ENCODE measurements around the gene XPO6.

The XPO6 gene

DNA sequence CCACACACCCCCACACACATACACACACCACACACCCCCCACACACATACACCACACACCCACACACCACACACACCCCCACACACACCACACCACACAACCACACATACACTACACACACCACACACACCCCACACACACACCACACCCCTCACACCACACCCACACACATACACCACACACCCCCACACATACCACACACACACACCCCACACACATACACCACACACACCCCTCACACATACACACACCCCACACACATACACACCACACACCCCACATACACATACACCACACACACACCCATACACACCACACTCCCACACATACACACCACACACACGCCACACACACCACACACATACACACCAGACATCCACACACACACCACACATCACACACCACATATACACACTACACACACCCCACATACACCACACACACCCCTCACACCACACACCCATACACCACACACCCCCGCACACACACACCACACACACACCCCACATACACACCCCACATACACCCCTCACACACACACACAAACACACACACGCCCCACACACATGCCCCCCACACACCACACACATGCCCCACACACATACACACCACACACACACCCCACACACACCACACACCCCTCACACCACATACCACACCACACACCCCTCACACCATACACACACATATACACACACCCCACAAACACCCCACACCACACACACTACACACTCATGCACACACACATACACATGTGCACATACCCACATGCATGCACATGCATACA, 122.4 kb downstream of the XPO6 start:
- DNase-seq = no peak

DNA sequence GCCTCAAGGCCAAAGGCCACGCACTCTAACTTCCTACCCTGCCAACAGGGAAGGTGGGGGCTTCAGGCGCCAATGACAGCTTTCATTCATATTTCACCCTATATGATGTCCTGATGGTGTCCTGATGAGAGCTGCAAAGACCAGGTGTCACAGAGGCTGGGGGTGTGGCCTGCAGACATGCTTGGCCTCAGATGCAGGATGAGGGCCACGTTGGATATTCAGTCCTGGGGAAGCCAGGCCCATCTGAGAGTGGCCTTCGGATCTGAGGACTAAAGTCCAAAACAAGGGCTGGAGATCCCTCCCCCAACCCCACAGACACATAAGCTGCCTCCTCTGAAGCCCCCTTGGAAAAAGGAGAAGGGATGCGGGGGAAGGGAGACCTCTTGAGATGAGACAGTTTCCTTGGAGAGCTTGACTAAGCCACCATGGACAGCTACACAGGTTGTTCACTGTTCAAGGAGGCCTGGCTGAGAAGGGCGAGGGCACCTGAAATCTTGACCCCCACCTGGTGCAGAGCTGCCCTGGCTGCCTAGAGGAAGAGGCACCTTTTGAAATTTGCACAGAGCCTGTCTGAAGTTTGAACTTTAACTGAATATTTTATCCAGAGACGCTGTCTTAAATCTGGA, 124.0 kb downstream of the XPO6 start:
- no peak for DNase-seq

DNA sequence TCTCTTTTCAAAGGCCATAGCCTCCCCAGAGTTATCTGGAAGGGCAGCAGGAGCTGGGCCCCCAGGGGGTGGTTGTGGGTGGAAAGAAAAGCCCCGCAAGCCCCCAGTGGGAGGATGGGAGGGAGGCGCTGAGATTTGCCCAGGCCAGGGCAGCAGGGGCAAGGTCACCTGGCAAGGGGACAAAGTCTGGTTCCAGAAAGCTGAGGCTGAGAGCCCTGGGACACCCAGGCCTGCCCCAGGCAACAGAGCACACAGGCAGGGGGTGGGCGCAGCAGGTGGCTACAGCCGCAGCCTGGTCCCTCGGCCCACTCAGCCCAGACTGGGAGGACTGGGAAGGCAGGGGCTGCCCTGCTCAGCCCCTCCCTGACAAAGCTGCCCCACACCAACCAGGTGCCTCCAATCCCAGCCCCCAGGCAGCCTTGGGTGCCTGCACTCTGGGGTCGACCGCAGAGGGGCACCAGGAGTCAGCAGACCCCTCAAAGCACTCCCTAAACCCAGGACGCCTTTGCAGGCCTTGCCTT, 124.6 kb downstream of the XPO6 start:
- DNase-seq = no peak

DNA sequence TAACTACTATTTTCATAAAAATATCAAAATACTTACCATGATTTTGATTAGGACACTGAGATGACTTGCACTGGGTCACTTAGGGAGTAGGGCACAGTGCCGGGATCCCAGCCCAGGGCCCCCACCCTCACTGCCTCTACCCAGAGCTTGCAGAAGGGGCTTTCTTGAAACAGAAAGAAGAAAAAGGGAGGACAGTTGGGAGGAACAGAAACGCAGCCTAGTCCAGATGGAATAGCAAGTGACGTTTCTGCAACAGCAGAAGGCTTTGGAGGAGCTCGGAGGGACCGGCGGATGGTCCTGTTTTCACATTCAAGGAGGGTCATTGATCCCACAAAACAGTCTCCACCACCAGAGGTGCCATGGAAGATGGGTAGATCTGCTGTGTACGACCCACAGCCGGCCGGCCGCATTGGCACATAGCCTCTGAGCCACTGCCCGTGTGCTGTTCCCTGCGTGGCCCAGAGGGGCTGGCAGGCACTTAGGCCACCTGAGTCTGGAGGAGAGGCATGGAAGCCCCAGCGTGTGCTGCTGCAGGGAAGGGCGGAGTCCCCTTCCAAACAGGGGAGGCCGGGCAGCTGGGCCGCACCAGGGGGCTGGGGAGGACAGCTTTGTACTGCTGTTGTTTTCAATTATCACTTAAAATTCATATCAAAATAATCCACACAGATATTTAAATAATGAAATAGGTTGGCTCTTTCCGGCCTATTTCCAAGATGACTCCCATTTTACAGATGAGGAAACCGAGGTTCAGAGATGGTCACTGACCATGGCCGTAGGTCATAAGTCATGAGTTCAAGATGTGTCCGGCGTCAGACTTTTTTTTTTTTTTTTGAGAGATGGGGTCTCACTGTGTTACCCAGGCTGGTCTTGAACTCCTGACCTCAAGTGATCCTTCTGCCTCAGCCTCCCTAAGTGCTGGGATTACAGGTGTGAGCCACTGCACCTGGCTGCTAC, 125.3 kb downstream of the XPO6 start:
- DNase-seq = no peak

DNA sequence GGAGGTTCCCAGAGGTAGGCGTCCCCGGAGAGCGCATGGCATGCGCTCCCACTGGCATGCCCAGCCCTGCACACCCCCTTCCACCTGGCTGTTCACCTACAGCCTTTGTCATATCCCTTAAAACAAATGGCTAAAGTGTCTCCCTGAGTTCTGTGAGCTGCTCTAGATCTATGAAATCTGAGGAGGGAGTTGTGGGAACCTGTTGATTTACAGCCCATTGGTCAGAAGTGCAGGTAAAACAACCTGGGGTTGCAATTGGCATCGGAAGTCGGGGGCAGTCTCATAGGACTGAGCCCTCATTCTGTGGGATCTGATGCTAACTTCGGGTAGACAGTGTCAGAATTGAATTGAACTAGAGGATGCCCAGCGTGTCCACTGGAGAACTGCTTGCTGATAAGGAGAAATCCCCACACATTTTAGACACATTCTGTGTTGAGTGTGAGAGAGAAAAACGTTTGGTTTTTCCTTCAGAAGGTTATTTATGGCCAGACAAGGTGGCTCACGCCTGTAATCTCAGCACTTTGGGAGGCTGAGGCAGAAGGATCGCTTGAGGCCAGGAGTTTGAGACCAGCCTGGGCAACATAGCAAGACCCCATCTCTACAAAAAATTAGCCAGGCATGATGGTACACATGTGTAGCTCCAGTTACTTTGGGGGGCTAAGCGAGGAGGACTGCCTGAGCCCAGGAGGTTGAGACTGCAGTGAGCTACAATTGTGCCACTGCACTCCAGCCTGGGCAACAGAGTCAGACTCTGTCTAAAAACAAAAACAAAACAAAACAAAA, 126.2 kb downstream of the XPO6 start:
- DNase-seq = no peak

DNA sequence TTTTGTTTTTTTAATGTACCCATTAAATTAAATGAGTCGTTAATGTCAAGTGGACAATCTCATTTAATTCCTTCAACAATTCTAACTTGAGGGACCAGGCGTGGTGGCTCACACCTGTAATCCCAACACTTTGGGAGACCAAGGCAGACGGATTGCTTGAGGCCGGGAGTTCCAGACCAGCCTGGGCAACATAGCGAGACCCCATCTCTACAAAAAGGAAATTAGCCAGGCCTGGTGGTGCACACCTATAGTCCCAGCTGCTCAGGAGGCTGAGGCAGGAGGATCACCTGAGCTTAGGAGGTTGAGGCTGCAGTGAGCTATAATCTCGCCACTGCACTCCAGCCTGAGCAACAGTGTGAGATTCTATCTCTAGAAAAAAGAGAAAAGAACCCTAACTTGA, 127.6 kb downstream of the XPO6 start:
- no peak for DNase-seq

DNA sequence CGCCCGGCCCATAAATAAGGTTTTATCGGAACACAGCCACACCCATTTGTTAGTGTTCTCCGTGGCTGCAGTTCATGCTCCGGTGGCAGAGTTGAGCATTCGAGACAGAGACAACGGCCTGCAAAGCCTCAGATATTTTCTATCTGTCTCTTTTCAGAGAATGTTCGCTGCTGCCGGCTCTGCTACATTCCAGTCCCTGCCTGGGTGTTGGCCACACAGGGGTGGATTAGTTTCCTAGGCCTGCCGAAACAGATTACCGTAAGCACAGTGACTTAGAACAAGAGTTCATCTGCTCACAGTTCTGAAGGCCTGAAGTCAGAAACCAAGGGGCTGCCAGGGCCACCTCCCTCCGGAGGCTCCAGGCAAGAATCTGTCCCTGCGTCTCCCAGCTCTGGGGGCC, 129.1 kb downstream of the XPO6 start:
- no peak for DNase-seq

DNA sequence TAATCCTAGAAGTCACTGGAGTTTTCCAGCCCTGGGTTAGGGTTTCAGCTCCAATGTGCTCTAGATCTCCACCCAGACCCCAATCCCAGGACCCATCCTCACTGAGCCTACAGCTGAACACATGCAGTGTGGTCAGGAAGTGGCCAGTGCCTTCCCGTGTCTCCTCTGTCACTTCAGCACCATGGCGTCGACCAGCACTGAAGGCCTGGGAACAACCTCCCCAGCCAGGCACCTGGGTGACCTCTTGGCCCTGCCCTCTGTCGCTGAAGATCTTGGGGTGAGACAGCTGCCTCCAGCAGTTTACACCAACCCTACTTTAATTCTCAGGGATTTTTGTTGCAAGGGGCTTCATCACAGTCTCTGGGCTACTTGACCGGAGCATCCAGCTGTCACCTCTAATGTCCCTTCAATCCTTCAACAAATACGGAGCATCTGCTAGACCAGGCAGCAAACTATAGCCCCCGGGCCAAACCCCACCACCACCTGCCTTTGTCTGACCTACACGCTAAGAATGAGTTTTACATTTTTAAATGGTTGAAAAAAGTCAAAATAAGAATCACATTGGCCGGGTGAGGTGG, 130.3 kb downstream of the XPO6 start:
- DNase-seq = no peak

DNA sequence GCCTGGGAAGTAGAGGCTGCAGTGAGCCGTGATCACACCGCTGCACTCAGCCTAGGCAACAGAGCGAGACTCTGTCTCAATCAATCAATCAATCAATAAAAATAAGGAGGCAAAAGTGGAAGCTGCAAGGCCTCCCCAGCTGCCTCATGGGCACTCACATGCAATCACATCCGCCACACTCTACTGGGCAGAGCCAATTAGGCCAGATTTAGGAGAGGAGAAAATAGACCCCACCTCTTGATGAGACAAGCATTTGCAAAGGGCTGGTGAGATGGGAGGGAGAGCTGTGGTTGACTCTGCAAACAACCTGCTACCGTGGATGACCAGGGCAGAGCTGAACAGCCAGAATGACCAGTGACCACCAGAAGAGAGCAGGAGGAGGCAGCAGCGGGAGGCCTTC, 133.5 kb downstream of the XPO6 start:
- DNase-seq = no peak

DNA sequence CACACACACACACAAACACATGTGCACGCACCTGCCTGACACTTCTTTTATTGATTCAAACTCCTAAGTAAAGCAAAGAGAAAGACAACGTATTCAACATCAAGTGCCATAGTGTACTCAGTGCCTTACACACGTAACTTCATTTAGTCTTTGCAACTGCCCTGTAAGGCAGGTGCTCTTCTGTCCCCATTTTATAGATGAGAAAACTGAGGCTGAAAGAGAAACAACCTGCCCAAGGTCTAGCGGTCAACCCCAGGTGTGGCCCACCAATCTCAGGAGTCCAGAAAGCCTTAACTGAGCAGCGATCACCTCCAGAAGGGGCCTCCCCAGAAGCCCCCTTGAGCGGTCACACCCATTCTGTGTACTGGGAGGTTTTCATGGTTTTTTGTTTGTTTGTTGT, 137.9 kb downstream of the XPO6 start:
- DNase-seq = no peak

DNA sequence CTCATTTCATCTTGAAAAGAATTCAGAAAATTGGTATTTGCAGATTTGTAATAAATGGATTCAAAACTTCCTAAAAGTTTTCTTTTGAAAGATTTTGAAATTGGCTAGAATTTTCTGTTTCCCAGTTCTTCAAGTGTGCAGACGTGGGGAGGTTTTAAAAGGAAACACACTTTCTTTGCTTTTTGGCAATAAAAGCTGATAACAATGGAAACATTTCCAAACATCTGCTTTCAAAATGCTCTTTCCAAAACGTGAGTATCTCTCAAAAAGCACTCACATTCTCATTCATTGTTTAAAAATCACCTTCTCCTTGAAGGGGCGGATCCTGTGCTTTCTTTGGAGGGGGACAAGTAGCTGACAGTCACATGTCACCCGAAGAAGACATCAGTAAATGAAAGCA, 139.7 kb downstream of the XPO6 start:
- no peak for DNase-seq

DNA sequence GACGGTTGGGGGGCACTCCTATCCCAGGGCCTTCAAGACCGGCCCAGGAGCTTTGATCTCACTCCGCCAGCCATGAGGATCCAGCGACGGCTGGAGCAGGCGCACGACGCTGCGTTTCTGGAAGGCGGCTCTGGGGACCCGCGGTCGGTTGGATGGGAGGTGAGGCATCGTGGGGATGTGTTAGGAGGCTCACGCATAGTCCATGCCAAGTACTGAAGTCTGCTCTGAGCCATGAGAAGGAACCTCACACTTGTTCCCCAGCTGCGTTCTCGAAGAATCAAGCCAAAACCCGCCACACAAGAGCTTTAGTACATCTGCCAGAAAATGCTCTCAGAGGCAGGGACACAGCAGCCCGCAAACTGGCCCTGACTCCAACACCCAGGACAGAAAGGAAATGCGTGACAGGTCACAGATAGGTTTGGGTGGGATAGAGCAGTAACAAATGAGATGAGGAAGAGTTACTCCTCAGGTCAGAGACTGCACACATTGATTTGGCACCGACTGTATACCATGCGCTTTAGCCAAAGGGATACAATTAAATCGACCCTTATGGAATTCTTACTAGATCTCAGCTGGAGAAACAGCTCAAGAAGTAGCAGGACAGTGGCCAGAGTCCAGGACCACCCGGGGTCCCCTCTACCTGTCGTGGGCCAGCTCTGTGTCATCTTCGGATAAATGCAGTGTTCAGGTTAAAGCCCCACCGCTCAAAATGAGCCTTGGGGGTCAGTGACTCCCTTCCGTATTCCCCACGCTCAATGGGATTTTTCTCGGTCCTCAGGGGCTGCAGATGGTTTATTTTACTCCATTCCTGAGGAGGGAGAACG, 141.6 kb downstream of the XPO6 start:
- no peak for DNase-seq

DNA sequence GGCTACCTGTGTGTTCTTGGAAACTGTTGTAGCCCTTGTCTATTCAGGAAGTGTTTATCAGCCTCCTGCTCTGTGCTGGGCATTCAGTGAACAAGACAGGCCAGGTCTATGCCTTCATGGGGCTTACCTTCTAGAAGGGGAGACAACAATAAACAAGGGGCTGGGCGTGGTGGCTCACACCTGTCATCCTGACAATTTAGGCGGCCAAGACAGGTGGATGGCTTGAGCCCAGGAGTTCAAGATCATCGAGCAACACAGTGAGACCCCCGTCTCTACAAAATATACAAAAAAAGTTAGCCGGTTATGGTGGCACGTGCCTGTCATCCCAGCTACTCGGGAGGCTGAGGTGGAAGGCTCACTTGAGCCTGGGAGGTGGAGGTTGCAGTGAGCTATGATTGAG, 142.8 kb downstream of the XPO6 start:
- DNase-seq = no peak

DNA sequence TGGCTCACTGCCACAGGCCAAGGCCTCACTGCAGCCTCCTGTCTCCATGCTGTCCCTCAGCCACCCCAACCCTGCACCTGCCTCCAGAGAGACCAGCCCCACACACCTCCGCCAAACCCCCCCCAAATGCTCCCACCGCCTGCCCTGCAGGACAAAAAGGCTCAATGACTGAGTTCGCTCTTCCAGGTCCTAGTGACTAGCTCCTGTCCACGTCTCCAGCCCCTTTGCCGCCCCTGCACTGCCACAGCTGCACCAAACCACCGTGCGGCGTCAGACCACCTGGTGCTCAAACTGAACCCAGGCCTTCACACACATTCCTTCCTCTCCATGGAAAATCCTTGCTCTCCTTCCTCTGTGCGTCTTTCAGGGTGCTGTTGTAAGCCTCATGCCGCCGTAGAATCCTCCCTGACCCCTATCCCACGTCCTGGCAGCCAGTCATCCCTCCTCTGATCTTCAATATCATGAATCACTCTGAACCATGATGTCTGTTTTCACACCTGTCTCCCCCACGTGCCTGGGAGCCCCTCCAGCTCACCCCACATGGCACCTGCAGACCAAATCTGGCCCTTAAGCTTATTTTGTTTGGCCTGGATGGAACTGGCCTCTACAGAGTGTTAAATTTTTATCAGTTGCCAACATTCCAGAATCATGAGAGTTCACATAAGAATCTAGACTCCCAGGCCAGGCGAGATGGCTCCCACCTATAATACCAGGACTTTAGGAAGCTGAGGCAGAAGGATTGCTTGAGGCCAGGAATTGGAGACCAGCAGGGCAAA, 144.0 kb downstream of the XPO6 start:
- DNase-seq = no peak

DNA sequence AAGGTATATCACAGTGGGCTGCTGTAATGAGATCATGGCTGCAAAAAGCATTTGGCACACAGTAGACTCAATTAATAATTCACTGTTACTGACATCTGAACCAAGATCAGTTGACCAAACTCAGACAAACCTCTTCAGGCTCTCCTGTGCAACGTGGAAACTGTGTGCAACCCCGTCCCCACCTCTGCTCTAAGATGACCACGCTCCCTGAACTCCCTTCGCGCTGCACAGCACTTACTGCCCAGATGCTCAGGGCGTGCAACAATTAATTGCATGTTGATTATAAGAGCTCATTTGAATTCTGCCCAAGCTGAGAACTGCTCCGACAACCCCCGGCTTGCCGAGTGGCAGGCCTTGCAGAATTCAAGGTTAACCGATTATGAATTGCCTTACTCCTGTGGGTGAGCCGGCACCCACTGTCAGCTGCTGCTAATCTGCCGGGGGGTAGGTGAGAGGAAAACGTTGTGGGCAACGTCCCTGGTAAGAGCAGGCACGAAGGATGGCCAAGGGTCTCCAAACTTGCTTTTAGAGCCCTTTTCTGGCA, 147.0 kb downstream of the XPO6 start:
- DNase-seq = no peak

DNA sequence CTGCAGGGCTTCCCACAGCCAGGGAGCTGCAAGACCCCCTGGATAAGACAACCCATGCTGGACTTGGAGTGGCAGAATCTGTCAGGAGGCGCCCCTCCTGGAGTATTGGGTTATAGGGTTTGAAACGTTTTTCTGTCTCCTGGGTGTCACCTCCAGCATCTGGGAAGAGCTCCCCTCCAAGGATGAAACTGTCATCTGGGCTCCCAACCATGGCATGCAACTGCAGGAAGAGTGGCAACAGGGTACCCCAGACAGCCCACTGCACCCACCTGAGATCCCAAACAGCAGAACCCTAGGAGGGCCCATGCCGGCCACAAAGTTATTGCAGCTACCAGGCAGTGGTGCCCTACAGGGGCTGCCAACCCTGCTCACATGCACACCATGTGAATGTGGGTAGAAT, 147.6 kb downstream of the XPO6 start:
- no peak for DNase-seq

DNA sequence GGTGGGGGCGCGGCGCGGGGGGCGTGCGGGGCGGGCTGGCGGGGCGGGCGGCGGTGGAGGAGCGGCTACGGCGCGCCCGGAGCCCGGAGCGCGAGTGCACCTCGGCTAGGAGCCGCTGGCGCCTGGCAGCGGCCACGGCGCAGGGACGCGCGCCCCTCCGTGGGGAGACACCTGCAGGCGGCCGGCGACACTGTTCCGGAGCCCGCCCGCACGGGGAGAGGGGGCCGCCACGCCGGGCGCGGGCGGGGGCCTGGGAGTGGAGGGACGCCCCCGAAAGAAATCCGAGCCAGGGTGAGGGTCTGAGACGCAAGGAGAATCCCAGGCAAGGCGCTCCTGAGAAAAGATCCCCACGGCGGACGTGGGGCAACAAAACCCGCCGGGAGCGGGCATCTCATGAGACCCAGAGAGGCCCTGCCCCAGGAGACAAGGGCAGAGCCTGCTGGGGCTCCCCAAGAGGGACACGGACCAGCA, 148.1 kb downstream of the XPO6 start, which contains the start of gene GSG1L:
Gene GSG1L, minus strand, starts transcription at position 124 of the 471 bp plus-strand sequence. CDS start 290 bp downstream, outside the sequence.
- DNase-seq = no peak

DNA sequence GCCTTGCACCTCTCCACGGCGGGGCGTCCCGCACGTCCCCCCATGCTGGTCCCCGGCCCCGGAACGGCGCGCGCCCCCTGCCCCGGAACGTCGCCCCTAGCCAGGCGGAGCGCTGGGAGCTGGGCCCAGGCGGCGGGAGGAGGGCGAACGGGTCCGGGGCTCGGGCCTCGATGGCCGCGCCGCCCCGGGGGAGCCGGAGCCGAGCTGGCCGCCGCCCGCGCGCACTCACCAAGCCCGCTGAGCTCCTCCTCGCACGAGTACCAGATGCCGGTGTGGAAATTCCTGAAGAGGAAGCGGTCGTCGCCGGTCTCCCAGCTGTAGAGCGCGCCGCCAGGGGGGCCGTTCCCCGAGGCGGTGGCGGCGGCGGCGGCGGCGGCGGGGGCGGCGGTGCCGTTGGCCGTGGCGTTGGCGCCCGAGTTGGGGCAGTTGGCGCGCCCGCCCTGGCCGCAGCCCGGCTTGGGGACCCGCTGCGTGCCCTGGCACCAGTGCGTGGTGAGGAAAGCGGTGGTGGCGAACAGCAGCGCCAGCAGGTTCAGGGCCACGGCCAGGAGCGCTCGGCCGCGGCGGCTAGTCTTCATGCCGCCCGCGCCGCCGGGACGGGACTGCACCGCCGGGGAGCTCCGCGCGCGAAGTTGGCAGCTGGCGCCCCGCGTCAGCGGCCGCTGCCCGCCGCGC, 148.8 kb downstream of the XPO6 start:
- no peak for DNase-seq

DNA sequence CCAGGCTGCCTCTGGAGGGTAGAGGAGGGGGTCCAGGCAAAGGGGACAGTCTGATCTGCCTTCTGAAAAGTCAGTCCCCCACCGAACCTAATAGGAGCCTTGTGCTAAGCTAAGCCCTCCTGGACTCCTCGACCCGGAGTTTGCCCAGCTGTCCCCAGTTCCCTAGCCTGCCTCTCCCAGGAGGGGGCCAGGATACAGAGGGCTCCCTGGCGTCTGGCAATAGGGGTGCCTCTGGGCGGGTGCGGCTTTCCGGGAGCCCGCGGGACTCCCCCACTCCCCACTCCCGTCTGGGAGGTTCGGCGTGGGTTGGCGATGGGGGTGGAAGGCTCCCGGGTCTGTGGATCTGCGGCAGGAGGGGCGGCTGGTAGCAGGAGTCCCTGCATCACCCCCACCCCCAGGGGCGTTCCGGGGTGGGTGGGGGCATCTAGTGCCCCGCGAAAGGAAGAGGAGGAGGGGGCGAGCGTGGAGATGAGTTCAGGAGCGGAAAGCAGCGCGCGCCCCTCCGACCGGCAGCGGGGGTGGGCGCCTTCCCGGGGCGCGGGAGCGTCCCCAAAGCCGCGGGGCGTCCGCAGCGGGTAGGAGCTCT, 149.4 kb downstream of the XPO6 start:
- no peak for DNase-seq
